PC-9 (cell line): Measurements from ENCODE around the gene RADIL.

Experiments
- EZH2 ChIP-seq: fragments of 200-600 bp; sonication (generic); IDR thresholded peaks from 2 replicates; pipeline ENCODE4 v1.8.0; 2017; ENCODE audit warnings: antibody characterized with exemption, low read depth
- TF ChIP-seq, protein P1 (sequence below): fragments of 200-600 bp; sonication (generic); conservative IDR thresholded peaks from 2 replicates; pipeline ENCODE4 v1.6.1; 2017; ENCODE audit warnings: mixed run types, antibody characterized with exemption, mild to moderate bottlenecking, moderate library complexity

- TF ChIP-seq, protein P1, sequence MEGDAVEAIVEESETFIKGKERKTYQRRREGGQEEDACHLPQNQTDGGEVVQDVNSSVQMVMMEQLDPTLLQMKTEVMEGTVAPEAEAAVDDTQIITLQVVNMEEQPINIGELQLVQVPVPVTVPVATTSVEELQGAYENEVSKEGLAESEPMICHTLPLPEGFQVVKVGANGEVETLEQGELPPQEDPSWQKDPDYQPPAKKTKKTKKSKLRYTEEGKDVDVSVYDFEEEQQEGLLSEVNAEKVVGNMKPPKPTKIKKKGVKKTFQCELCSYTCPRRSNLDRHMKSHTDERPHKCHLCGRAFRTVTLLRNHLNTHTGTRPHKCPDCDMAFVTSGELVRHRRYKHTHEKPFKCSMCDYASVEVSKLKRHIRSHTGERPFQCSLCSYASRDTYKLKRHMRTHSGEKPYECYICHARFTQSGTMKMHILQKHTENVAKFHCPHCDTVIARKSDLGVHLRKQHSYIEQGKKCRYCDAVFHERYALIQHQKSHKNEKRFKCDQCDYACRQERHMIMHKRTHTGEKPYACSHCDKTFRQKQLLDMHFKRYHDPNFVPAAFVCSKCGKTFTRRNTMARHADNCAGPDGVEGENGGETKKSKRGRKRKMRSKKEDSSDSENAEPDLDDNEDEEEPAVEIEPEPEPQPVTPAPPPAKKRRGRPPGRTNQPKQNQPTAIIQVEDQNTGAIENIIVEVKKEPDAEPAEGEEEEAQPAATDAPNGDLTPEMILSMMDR, result no peak
- TF ChIP-seq EZH2, result no peak
These were observed 95.4 kb downstream of the RADIL start for GRCh38 chr7:4787947-4788626.
